ENCODE measurements around the gene KPNA6. TPM values are rescaled to one million over a fixed set of nuclear protein-coding genes. Genes with fewer than 3 reads are reported as not detected.

KPNA6 gene
- total RNA-seq, 1 donor from 2014 or later: 79.0 TPM

DNA sequence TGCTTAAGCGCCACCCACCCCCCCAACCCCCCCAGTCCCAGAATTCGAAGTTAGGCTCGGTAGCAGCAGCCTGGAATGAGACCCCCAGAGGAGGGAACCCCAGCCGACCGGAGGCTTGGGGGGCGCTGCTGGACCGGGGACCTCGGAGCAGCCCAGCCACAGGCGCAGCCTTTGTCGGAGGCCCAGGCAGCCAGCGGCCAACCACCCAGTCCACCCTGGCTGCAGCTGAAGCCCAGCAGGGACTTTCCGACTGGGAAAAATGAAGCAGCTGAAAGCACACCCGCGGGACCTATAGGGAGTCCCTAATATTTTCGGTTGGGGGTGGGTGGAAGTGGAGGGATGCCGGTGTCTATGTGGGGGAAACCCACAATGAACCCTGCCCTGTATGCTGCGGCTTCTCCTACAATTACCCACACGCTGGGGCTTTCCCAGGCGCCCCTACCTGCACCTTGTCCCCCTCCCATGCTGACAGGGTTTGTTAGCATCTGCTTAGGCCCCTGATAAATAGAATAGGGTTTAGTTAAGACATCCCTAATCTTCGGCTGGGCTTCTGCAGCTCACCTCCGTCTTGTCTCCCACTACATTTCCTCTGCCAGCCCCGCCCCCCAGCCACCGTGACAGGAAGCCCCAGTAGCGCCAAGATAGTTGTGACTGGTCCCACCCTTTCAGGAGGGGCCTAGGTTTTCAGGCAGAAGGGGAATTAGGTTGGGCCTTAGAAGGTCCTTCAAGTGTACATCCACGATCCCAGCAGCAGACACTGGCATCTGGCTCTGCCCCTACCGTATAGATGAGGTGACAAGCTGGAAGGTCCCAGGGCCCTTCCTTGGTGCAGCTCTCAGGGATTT is 93.4 kb downstream of the KPNA6 start:
- H3K27ac Mint-ChIP-seq (ENCODE audit: unreplicated experiment): peak overlapping the region; percentile 90
- no peaks in the 10 kb centered on the region for H3K36me3 Mint-ChIP-seq (ENCODE audit: unreplicated experiment)

DNA sequence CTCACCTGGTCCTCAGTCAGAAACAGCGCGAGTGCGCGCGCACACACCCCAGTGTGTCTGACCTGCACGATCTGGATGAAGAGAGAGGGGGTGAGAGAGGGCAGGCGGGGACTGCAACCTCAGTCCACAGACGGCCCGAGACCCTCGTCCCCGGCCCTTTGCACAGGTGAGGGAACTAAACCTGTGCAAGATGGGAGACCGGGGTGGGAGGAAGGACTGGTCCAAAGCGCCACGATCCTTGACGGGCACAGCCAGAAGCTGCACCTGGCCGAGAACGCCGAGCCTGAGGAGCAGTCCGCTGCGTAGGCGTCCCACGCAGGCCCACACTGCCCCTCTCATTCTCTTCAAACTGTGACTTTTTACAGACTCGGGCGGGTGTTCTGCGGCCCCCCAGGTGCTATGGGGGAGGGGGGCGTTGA is 97.1 kb downstream of the KPNA6 start:
- TF ChIP-seq, protein P1, sequence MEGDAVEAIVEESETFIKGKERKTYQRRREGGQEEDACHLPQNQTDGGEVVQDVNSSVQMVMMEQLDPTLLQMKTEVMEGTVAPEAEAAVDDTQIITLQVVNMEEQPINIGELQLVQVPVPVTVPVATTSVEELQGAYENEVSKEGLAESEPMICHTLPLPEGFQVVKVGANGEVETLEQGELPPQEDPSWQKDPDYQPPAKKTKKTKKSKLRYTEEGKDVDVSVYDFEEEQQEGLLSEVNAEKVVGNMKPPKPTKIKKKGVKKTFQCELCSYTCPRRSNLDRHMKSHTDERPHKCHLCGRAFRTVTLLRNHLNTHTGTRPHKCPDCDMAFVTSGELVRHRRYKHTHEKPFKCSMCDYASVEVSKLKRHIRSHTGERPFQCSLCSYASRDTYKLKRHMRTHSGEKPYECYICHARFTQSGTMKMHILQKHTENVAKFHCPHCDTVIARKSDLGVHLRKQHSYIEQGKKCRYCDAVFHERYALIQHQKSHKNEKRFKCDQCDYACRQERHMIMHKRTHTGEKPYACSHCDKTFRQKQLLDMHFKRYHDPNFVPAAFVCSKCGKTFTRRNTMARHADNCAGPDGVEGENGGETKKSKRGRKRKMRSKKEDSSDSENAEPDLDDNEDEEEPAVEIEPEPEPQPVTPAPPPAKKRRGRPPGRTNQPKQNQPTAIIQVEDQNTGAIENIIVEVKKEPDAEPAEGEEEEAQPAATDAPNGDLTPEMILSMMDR (IDR thresholded peaks at IDR 0.05; ENCODE audit: partially characterized antibody, unreplicated experiment): no peak
- peaks cover 14% of the 10 kb centered on the region for H3K9me3 Mint-ChIP-seq (ENCODE audit: unreplicated experiment)
- peak overlapping the region; percentile 91 for H3K4me3 Mint-ChIP-seq (ENCODE audit: unreplicated experiment)
- peaks cover 7% of the 10 kb centered on the region for H3K4me1 Mint-ChIP-seq (ENCODE audit: low read depth, unreplicated experiment)
- no peak overlapping the region for H3K27ac Mint-ChIP-seq (ENCODE audit: unreplicated experiment)
- peaks cover 18% of the 10 kb centered on the region for H3K27me3 Mint-ChIP-seq (ENCODE audit: unreplicated experiment)
- H3K36me3 Mint-ChIP-seq (ENCODE audit: unreplicated experiment): no peaks in the 10 kb centered on the region
- DNase-seq: no peak

More for the DNA sequence above, 93.4 kb downstream of the KPNA6 start:
- peak; percentile 68 for DNase-seq
- H3K27me3 Mint-ChIP-seq (ENCODE audit: unreplicated experiment): peaks cover 14% of the 10 kb centered on the region
- peaks cover 20% of the 10 kb centered on the region for H3K9me3 Mint-ChIP-seq (ENCODE audit: unreplicated experiment)
- H3K4me1 Mint-ChIP-seq (ENCODE audit: low read depth, unreplicated experiment): peaks cover 29% of the 10 kb centered on the region
- TF ChIP-seq, protein P1 (IDR thresholded peaks at IDR 0.05; ENCODE audit: partially characterized antibody, unreplicated experiment): no peak
- peak overlapping the region; percentile 79 for H3K4me3 Mint-ChIP-seq (ENCODE audit: unreplicated experiment)

GRCh38 chr1:32205401-32206370 is 97.8 kb downstream of the KPNA6 start, which contains the start of gene IQCC:
Gene IQCC, plus strand, starts transcription at chr1:32205671. Its CDS starts 11 bp downstream, at chr1:32205682.
- peaks cover 3% of the 10 kb centered on the region for H3K4me1 Mint-ChIP-seq (ENCODE audit: low read depth, unreplicated experiment)
- H3K4me3 Mint-ChIP-seq (ENCODE audit: unreplicated experiment): peak within 1 kb of the TSS; percentile 91
- peak within 1 kb of the TSS; percentile 62 for H3K27ac Mint-ChIP-seq (ENCODE audit: unreplicated experiment)
- peak; percentile 88 for DNase-seq
- TF ChIP-seq, protein P1 (IDR thresholded peaks at IDR 0.05; ENCODE audit: partially characterized antibody, unreplicated experiment): no peak
- H3K36me3 Mint-ChIP-seq (ENCODE audit: unreplicated experiment): no peaks in the 10 kb centered on the region
- peaks cover 14% of the 10 kb centered on the region for H3K9me3 Mint-ChIP-seq (ENCODE audit: unreplicated experiment)
- H3K27me3 Mint-ChIP-seq (ENCODE audit: unreplicated experiment): peaks cover 12% of the 10 kb centered on the region

GRCh38 chr1:32208469-32208868 is 100.6 kb downstream of the KPNA6 start:
- Mint-ChIP-seq H3K27ac (ENCODE audit: unreplicated experiment) (no peak overlapping the region), H3K36me3 (ENCODE audit: unreplicated experiment) (no peaks in the 10 kb centered on the region), H3K27me3 (ENCODE audit: unreplicated experiment) (peaks cover 11% of the 10 kb centered on the region), H3K9me3 (ENCODE audit: unreplicated experiment) (peaks cover 9% of the 10 kb centered on the region), H3K4me3 (ENCODE audit: unreplicated experiment) (no peak overlapping the region), H3K4me1 (ENCODE audit: low read depth, unreplicated experiment) (no peaks in the 10 kb centered on the region)
- no peak for DNase-seq
- TF ChIP-seq, protein P1 (IDR thresholded peaks at IDR 0.05; ENCODE audit: partially characterized antibody, unreplicated experiment): no peak
